K562 (cell line): Measurements from ENCODE around the gene ABCB9. TPM values are rescaled to one million over a fixed set of nuclear protein-coding genes. Genes with fewer than 3 reads are reported as not detected.
A peak's percentile ranks its signal among the peaks of the same experiment; 100 is the strongest.

Experiments
- FOXA1 ChIP-seq: fragments of 450-650 bp; IDR thresholded peaks from 2 replicates; pipeline ENCODE4 v1.6.1; 2016; ENCODE audit warnings: mild to moderate bottlenecking, borderline replicate concordance
- GABPB2 ChIP-seq: fragments of 250-450 bp; sonication (Bioruptor Pico); conservative IDR thresholded peaks from 2 replicates; pipeline ENCODE4 v1.5.1; 2021; ENCODE audit warnings: mild to moderate bottlenecking
- IRF9 ChIP-seq: fragments of 450-650 bp; IDR thresholded peaks from 2 replicates; pipeline ENCODE4 v1.6.1; 2016; ENCODE audit warnings: missing biosample characterization, missing genetic modification characterization
- MAZ ChIP-seq, 2 experiments: fragments of 450-650 bp in 1 of 2; sonication (generic) in 1 of 2; formaldehyde crosslinking; IDR thresholded peaks in 1 of 2; conservative IDR thresholded peaks in 1 of 2; 2 replicates each; pipeline versions ENCODE4 v1.4.0 to v1.5.0; 2020; ENCODE audit warnings: mild to moderate bottlenecking in 1 of 2, missing genetic modification reagents in 1 of 2
- MYBL2 ChIP-seq, 2 experiments: fragments of 450-650 bp in 1 of 2; sonication (generic) in 1 of 2; formaldehyde crosslinking in 1 of 2; IDR thresholded peaks; 2 replicates each; pipeline versions ENCODE4 v1.6.1 to v1.8.1; 2017 to 2022; ENCODE audit warnings: borderline replicate concordance in 1 of 2, inconsistent platforms in 1 of 2, low read depth in 1 of 2, mild to moderate bottlenecking in 1 of 2, missing genetic modification reagents in 1 of 2, moderate library complexity in 1 of 2
- NFE2L1 ChIP-seq: fragments of 450-650 bp; IDR thresholded peaks from 2 replicates; pipeline ENCODE4 v1.6.1; 2016; ENCODE audit warnings: missing genetic modification characterization, low read depth, mild to moderate bottlenecking, missing compliant biosample characterization, moderate library complexity, borderline replicate concordance
- NONO ChIP-seq, 2 experiments: fragments of 200-400 bp in 1 of 2; fragments of 450-650 bp in 1 of 2; formaldehyde crosslinking in 1 of 2; IDR thresholded peaks; 2 replicates each; pipeline ENCODE4 v1.6.1; 2017; ENCODE audit warnings: low read depth in 2 of 2, mild to moderate bottlenecking in 2 of 2, moderate library complexity in 2 of 2, low read length in 1 of 2
- NRF1 ChIP-seq, 2 experiments: fragments of 450-650 bp; IDR thresholded peaks in 1 of 2; conservative IDR thresholded peaks in 1 of 2; 2 replicates each; pipeline ENCODE4 v1.6.1; 2014; ENCODE audit warnings: mild to moderate bottlenecking in 2 of 2
- PTBP1 ChIP-seq: fragments of 200-400 bp; formaldehyde crosslinking; IDR thresholded peaks from 2 replicates; pipeline ENCODE4 v1.6.1; 2017; ENCODE audit warnings: low read depth, low read length
- SIN3B ChIP-seq: fragments of 450-650 bp; IDR thresholded peaks from 2 replicates; pipeline ENCODE4 v1.6.1; 2017; ENCODE audit warnings: low read depth, mild to moderate bottlenecking, moderate library complexity
- TEAD1 ChIP-seq, 2 experiments: fragments of 450-650 bp in 1 of 2; sonication (generic) in 1 of 2; formaldehyde crosslinking; IDR thresholded peaks; 2 replicates each; pipeline versions ENCODE4 v1.4.0 to v1.8.0; 2020 to 2022; ENCODE audit warnings: mild to moderate bottlenecking in 2 of 2, missing genetic modification reagents in 1 of 2
- ZBTB1 ChIP-seq: sonication (generic); formaldehyde crosslinking; IDR thresholded peaks from 2 replicates; pipeline ENCODE4 v1.8.1; 2023; ENCODE audit warnings: missing genetic modification reagents, low read depth, mild to moderate bottlenecking, borderline replicate concordance
- ZNF263 ChIP-seq: sonication (generic); formaldehyde crosslinking; IDR thresholded peaks from 2 replicates; pipeline ENCODE4 v1.8.0; 2022; ENCODE audit warnings: mild to moderate bottlenecking, missing genetic modification reagents, borderline replicate concordance
- ZNF316 ChIP-seq: fragments of 450-650 bp; IDR thresholded peaks from 2 replicates; pipeline ENCODE4 v1.6.1; 2016
- ZNF740 ChIP-seq, 3 experiments: fragments of 200-800 bp in 1 of 3; sonication (Bioruptor generic) in 1 of 3; sonication (generic) in 1 of 3; formaldehyde crosslinking in 1 of 3; IDR thresholded peaks; 2 replicates each; pipeline versions ENCODE4 v1.6.1 to v1.8.0; 2016 to 2022; ENCODE audit warnings: mild to moderate bottlenecking in 2 of 3, missing compliant biosample characterization in 2 of 3, missing genetic modification characterization in 2 of 3, missing genetic modification reagents in 1 of 3
- polyA plus RNA-seq, 8 experiments: library from polyadenylated mRNA; depleted of rRNA in 4 of 8; stranded (reverse) in 5 of 8; unstranded in 3 of 8; fragments of >200 nt; fragmentation: Nextera tagmentation in 2 of 8; fragmentation: Illumina TruSeq in 1 of 8; extraction: Ambion mirVana in 2 of 8; extraction: Trizol in 1 of 8; gene quantifications; 2 replicates each; pipeline versions ENCODE4 v1.2.1 to v1.2.3, GENCODE V29; 2011 to 2014; ENCODE audit warnings: inconsistent platforms in 1 of 8, missing spikeins in 1 of 8
- total RNA-seq, 7 experiments: library from RNA; depleted of rRNA in 6 of 7; stranded (reverse); fragments of >200 nt in 6 of 7; fragmentation: Illumina TruSeq in 2 of 7; extraction: Trizol in 2 of 7; gene quantifications; 2 replicates each; pipeline versions ENCODE4 v1.2.1 to v1.2.3, GENCODE V29; 2011 to 2021; ENCODE audit warnings: low replicate concordance in 1 of 7
- TF ChIP-seq, protein P1 (sequence below): fragments of 450-650 bp; formaldehyde crosslinking; conservative IDR thresholded peaks from 2 replicates; pipeline ENCODE4 v1.4.0; 2022; ENCODE audit warnings: mild to moderate bottlenecking, missing genetic modification characterization
- TF ChIP-seq, protein P2 (sequence below): sonication (generic); formaldehyde crosslinking; IDR thresholded peaks from 2 replicates; pipeline ENCODE4 v1.8.0; 2022; ENCODE audit warnings: mild to moderate bottlenecking, missing genetic modification reagents, borderline replicate concordance
- TF ChIP-seq, protein P3 (sequence below): sonication (generic); formaldehyde crosslinking; IDR thresholded peaks from 2 replicates; pipeline ENCODE4 v1.9.0; 2022; ENCODE audit warnings: mild to moderate bottlenecking, missing genetic modification reagents

Gene ABCB9
- total and polyA plus RNA-seq, 9 of the 15 experiments (the other 6 are each of a cell fraction or from before 2014, with no cell fraction given): 0.20 to 12.6 (median 6.2) TPM

GRCh38 chr12:122894193-122895121, 71.8 kb downstream of the ABCB9 start (continued):
- TF ChIP-seq ZNF740 (CRISPR knock-in tag; IDR thresholded peaks at IDR 0.05) (no peak), ZNF740 (tag; IDR thresholded peaks at IDR 0.05) (no peak), ZNF263 (CRISPR knock-in tag) (peak; percentile 88), FOXA1 (no peak), MYBL2 (IDR thresholded peaks at IDR 0.05; ENCODE audit: low read depth) (no peak), MYBL2 (CRISPR knock-in tag; IDR thresholded peaks at IDR 0.05; ENCODE audit: borderline replicate concordance) (no peak), TEAD1 (CRISPR knock-in tag; IDR thresholded peaks at IDR 0.05) (no peak; a peak in 1 of 4 replicates), MAZ (CRISPR knock-in tag; conservative IDR thresholded peaks at IDR 0.05 in 1 of 2, IDR thresholded peaks at IDR 0.05 in 1 of 2) (no peak), IRF9 (no peak), GABPB2 (no peak), ZNF316 (no peak), SIN3B (no peak), NONO (IDR thresholded peaks at IDR 0.05; ENCODE audit: low read depth in 2 of 2, low read length in 1 of 2) (no peak), PTBP1 (no peak), NRF1 (conservative IDR thresholded peaks at IDR 0.05 in 1 of 2, IDR thresholded peaks at IDR 0.05 in 1 of 2) (no peak), ZBTB1 (CRISPR knock-in tag) (no peak), NFE2L1 (no peak)
- TF ChIP-seq, protein P1, sequence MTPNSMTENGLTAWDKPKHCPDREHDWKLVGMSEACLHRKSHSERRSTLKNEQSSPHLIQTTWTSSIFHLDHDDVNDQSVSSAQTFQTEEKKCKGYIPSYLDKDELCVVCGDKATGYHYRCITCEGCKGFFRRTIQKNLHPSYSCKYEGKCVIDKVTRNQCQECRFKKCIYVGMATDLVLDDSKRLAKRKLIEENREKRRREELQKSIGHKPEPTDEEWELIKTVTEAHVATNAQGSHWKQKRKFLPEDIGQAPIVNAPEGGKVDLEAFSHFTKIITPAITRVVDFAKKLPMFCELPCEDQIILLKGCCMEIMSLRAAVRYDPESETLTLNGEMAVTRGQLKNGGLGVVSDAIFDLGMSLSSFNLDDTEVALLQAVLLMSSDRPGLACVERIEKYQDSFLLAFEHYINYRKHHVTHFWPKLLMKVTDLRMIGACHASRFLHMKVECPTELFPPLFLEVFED (CRISPR knock-in tag): no peak
- TF ChIP-seq, protein P2, sequence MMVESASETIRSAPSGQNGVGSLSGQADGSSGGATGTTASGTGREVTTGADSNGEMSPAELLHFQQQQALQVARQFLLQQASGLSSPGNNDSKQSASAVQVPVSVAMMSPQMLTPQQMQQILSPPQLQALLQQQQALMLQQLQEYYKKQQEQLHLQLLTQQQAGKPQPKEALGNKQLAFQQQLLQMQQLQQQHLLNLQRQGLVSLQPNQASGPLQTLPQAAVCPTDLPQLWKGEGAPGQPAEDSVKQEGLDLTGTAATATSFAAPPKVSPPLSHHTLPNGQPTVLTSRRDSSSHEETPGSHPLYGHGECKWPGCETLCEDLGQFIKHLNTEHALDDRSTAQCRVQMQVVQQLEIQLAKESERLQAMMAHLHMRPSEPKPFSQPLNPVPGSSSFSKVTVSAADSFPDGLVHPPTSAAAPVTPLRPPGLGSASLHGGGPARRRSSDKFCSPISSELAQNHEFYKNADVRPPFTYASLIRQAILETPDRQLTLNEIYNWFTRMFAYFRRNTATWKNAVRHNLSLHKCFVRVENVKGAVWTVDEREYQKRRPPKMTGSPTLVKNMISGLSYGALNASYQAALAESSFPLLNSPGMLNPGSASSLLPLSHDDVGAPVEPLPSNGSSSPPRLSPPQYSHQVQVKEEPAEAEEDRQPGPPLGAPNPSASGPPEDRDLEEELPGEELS (CRISPR knock-in tag): no peak
- TF ChIP-seq, protein P3, sequence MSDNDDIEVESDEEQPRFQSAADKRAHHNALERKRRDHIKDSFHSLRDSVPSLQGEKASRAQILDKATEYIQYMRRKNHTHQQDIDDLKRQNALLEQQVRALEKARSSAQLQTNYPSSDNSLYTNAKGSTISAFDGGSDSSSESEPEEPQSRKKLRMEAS: peak; percentile 83
